GM19324 (cell line): Measurements from ENCODE around the gene GAP43.

Experiments
- ATAC-seq: cut with Tn5 transposase; IDR thresholded peaks from one replicate; pipeline ENCODE4 v1.9.1; 2021; ENCODE audit warnings: mild to moderate bottlenecking, moderate library complexity; ENCODE audit not compliant: unreplicated experiment, low FRiP score

GAP43 gene, protein sequence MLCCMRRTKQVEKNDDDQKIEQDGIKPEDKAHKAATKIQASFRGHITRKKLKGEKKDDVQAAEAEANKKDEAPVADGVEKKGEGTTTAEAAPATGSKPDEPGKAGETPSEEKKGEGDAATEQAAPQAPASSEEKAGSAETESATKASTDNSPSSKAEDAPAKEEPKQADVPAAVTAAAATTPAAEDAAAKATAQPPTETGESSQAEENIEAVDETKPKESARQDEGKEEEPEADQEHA

DNA sequence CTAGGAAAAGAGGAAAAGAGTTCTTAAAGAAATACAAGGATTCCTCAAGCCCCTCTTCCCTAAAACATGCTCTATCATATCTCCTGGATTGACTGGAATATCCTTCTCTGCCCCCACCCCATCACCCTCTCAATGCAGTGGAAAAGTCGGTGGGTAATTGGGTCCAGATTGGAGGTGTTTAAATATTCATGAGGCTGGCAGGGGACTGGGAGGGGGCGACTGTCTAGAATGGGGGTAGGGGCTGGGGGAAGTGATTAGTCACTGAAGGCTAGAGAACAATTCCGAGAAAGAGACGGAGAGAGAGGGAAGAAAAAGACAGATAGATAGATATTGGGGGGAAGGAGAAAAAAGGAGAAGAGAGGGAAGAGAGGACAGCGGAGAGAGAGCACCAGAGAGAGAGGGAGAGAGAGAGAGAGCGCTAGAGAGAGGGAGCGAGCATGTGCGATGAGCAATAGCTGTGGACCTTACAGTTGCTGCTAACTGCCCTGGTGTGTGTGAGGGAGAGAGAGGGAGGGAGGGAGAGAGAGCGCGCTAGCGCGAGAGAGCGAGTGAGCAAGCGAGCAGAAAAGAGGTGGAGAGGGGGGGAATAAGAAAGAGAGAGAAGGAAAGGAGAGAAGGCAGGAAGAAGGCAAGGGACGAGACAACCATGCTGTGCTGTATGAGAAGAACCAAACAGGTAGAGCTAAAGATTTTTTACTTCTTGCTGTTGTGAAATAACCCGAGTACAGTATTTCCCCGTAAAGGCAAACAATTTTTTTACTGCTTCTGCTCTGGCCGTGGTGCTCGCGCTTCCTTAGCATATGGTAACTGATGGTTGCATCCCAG is at the start of gene GAP43:
Gene GAP43, plus strand, starts transcription at position 467 of the 825 bp plus-strand sequence. Its CDS starts 180 bp downstream, at position 647.
- ATAC-seq: no peak

DNA sequence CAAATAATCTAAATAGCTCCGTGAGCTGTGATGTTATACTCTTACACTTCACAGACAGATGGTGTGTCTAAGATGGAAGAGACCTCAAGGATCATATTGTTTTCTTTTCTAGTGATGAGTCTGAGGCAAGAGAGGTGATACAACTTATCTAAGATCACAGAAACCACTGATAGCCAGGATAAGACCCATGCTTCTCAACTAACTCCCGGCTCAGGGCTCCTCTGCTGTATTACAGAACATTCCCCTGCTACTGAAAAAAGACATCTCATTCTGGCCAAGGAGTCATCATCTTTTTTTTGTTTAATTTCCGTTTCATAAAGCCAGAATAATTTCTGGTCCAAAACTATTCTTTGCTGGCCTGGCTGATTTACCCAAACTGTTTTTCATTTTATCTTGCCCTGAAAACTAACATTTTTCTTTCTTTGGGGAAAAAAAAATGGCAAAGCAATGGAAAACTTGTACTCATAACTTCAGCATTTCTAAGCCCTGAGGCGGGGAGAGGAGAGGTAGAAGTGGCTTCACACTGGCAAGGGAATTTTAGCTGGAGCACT is 46.9 kb upstream of the GAP43 start:
- ATAC-seq: no peak

DNA sequence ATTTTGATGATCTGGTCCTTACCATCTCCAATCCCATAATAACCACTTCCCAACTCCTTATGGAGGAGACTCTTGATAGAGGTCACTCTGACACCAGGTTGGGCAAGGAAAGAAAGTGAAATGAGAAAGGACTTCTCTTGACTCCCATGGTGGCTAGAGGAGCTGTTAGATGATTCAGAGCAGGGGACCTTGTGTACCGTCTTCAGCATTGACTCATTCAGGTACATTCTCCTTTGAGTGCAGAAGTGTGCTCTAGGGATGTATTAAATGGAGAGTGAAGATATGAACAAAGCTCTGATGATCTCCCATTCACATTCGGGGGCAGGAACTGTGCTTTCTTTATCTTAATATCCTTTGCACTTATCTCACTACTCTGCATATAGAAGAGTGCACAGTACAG is 46.3 kb upstream of the GAP43 start:
- ATAC-seq: no peak

DNA sequence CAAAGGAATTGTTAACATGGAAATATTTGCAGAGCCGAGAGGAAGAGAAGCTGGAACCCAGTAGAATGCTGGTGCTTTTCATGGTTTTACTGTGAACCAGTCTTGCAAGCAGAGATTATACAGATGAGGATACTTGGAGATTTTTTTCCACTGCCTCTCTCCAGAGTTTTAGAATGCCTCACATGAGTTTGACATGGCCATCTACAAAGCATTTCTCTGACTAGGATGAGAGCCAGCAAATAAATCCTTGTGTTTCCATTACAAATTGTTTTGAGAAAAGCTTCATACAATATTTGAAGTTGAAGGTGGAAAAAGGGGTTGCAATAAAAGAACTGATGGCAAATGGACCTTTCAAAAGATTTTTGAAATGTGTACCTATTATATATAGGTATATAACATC is 45.0 kb upstream of the GAP43 start:
- no peak for ATAC-seq

DNA sequence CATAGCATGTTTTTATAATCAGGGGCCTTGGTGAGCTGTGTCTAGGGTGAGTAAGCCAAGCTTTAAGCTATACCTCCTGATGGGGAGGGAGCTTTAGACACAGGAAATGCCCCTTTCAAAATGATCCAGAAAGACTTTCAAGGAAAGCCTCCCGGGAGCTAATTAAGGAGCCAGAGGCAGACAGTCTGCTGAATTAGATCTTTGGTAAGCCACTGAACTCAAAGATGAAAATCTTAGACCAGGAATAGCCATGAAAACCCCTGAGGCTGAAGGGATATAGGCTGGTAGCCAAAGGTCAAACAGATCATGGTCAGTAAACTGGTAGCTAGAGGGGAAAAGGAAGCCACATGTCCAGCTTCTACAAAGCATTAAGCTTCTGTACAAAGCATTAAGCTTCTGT is 42.7 kb upstream of the GAP43 start:
- no peak for ATAC-seq

DNA sequence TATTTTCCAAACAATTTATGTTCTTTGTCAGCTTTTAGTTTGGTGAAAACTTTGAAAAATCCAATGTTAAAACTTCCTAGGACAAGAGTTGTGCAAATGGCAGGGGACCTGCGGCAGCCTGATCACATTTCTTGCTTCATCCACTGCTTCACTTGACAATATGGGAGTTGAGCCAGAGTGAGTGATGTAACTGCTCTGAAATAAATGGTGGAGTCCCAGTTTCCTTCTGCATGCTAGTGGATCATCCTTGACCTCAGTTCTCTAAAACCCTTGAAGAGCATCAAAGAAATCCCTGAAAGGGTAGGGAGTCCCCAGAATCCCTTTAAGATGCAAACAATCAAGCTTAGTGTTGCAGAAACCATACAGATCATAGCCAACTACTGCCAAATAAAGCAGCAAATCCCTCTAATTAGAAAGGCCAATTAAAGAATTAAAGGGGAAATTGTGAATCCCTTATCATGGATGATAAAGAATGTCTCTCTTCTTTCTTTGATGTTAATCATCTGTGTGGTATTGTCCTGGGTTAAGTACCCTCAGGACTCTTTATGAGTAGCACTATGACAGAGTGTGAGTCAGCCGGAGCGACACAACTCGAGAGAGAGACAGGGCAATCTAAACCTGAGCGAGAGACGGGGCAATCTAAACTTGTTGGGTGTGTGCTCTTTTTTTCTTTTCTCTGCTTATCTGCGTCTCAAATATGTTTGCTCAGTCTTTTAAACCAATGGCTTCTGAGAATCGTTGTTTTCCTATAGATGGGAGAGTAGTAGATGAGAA is 41.8 kb upstream of the GAP43 start:
- ATAC-seq: no peak

DNA sequence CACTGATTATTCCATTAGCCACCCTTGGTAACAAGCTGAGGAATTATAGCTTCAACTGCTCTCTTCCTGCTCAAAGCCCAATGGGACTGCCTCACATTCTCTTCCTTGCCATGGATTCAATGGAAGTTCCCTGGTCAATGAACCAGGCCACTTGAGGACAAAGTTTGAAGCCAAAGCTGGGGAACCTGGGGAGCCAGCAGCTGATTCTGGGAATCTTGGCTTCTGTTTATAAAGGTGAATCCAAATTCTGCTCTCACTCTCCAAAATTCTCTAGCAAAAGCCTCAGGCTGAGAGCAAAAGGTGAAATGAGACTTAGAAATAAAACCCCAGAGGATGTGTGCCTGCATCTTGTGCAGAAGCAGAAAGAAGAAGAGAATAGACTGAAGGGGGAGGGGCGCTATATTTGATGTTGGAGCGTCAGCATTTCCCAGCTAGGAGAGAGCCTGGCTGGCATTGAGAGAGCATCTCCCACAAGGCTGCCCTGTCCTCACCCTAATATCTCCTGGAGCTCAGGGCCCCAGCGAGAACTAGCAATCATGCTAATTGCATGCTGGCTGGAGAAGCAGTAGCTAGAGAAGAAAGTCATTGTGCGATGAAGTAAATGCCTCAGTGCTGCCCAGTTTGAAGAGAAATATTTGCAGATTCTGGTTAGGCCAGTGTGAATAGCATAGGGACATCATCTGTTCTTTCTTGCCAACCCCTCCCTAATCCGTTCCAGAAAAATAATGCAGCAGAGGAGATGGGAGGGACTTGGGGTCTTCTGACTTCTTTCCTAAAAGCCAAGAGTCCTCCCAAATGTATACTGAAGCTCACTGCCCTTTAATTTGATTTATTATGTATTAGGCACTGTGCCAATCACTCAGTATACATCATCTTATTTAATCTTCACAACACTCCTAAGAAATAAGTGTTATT is 34.9 kb upstream of the GAP43 start:
- ATAC-seq: no peak

DNA sequence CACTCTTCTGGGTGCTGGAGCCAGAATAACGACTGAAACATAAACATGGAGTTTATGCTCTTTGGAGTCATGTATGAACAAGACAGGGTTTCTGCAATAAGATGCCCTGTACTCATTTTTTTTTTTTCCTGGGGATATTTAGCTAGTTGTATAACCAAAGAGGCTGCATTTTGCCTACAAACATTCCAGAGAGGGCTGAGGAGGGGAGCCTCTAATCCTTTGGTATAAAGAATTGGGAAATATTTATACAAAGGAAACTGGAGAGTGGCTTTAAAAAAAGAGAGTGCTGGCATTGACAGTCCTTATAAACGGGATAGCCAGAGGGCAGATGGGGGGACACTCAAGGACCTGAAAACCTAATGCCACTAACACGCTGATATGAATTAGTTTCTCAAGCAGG is 32.4 kb upstream of the GAP43 start:
- ATAC-seq: no peak

DNA sequence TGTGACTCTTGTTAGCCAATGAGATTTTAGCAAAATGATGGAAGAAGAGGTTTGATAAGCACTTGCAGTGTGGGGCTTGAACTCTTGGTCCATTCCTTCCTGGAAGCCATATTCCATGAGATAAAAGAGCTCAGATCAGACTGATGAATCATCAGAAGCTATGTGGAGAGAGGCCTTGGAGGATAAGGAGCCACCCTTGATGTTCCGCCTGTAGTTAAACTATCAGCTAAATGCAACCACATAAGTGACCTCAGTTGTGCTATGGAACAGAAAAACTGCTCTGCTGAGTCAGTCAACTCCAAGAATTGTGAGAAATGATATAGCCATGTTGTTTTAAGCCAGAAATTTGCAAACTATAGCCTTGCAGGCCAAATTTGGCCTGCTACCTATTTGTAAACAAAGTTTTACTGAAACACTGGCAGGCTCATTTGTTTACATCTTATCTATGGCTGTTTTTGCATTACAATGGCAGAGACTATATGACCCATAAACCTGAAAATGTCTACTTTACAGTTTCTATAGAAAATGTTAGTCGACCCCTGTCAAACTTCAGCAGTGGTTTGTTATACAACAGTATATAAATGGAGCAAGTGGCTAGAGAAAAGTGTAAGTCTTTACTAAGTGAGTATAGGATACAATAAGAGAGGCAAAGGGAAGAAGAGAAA is 27.6 kb upstream of the GAP43 start:
- no peak for ATAC-seq

DNA sequence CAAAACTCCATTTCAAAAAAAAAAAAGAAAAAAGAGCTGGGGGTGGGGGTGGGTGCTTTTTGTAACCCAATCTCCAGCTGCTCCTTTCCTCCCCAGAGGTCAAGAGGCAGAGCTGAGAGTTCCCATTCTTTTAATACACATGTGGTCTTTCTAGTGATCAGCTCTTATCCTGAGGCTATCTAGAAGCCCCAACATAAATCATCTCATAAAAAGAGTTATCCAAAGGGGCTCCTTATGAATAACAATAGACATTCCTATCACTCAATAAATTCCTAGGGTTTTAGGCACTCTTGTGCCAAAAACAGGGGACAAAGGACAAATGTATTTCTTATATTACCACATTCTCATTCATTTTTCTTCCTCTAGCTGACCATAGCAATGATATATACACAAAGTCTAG is 25.1 kb upstream of the GAP43 start:
- ATAC-seq: no peak

DNA sequence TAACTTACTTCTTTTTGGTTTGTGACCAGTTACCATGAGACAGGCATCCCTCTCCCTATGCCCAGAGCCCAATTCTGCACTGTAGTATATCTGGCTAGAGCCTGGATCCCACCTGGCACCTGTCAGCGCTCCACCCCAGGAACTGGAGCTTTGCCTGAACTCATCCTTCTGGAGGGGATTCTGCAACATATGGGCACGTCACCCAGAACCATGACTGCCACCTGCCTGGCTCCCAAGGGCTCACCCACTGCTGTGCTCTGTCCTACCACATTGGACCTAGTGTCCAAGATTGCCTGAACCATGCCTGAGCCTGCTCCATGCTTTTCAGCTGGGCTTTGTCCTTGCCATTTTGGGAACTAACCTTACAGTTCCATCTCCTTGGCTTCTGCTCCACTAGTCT is 21.1 kb upstream of the GAP43 start:
- no peak for ATAC-seq

DNA sequence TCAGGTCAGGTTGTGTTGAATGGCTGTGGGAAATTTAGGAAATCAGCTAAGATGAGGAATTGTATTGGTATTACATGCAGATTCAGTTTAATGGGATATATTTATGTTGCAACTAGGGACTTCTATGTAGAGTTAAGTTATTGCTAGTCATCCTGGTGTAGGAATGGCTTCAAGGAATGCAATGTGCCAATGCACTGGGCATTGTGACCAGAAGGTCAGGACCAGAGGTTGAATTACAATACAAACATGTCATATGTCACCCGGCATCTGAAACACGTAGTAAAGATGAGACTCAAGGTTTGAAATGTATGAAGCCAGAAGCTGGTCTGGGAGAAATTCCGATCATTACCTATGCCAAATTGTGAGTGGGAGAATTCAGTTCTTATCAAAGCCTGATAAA is 11.7 kb upstream of the GAP43 start:
- no peak for ATAC-seq

DNA sequence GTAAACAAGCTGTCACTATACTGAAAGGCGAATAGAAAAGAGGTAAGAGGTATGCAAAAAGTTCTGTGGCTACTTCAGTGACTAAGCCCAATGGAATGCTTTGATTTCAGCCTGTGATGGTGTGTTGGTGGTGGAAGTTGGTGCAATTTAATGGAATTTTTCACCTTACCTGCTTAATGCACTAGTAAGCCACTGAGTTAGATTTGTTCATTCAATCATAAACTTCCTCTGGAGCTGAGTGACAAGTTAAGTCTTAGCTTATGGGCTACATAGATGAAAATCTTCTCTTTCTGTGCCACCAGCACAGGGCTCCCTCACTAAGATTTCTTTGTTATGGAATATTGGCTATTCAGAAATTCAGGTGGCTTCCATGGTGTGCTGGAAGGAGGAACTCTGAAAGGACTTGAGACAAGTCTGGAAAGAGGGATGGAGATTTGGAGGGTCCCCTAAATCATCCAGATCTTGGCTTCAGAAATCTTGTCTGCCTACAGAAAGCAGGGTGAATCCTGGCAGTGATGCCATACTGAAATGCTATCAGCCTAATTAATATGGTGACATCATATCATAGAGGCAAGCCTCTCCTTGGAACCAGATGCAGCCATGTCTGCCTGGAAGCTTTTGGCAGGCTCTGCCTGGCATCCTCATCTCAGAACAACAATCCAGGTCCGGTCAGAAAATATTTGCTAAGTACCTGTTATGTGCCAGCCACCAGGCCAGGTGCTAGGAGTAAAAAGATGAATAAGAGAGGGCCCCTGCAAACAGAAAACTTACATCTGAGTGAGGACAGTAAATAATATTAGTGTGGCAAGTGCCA is 8.1 kb upstream of the GAP43 start:
- no peak for ATAC-seq

DNA sequence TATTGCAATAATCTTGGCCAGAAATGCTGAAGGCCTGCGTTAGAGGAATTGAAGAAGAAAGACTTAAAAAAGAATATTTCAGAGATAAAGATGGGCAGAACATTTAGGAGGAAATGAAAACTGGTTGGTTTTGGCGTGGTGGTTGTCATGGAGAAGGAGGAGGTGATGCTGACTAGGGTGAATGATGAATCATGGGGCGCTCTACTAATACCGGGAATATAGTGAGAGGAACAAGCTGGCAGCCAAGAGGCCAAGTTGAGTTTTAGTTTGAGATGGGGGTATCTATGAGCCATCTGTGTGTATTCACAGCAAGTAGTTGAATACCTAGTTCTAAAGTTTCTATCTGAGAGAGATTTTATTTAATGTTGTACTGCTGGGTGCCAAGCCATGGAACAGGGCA is 6.8 kb upstream of the GAP43 start:
- no peak for ATAC-seq

DNA sequence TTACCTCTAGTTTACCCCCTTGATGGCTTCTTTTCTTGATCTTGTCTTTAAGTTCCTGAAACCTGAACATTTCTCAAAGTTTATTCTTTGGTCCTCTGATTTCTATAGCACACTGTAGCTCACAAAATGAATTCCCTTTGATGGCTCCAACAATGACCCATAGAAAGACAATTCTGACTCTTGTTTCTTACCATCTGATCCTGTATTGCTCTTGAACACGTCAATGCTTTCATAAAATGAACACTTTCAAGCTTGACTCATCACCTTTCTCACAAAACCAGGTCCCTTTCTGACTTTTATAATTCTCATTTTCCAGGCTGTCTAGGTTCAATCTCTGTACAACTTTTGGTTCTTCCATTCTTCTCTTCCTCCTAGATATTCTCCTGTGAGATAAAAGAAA is 5.7 kb upstream of the GAP43 start:
- no peak for ATAC-seq

DNA sequence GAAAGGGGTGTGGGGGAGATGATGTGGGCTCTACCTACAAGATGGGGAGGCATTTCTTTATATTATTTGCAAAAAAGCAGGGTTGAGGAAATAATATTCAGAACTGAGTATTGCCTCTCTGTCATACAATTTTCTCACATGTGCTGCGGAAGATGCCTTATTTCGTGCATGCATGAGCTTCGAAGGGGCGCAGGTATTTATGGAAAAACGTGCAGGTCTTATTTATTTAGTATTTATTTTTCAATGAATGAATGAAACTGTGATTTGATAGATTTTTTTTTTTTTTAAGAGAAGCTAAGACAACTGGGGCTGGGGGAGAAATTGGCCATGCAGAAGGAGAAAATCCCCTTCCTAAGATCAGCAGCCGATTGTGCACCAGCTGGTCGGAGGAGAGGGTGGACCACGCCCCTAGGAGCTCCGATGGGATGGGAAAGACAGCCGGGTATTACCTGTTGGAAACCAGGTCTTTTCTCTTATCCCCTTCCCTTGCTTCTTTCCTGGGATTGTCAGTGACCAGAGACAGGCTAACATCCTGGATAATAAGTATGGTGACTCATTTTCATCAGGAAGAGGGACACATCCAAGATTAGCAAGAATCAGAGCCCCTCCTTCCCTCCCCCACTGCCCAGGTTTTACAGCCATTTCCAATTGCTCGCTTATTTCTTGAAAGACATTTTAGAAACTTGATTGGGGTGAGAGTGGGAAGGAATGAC is 875 bp downstream of the GAP43 start:
- no peak for ATAC-seq

DNA sequence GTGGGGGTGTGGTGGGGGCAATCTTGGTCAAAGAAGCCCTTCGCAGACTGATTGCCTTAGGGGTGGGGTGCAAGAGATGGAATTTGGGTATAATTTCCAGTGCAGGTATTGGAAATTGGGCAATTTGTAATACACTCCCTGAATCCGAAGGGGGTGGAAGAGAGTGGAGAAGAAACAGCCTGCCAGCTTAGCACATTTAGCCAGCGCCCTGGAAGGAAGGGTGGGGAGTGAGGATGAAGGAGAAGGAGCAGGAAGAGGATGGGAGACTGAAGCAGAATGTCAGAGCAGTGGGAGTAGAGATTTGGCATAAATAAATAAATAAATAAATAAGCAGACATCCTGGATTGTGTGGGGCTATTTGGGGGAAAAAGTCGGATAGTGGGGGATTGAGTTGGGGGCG is 1.6 kb downstream of the GAP43 start:
- ATAC-seq: no peak

DNA sequence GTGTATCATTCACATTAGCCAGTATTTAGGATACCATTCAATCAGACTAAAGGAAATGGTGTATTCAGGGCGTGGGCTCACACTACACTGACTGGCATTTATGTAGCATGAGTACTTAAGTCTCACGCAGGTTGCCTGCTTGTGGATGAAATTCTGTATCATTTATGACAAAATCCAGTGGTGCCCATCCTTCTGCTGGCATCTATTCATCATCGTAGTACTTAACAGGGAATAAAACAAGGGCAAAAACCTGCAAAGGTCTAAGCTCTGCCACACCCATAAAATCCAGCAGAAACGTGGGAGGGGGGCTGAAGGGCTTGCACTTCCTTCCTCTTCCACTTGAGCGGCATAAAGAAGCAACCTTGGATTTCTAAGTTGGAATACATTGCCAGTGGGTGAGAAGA is 2.7 kb downstream of the GAP43 start:
- ATAC-seq: no peak
